CD4-positive, alpha-beta T cell treated with Interleukin-2 at 100 ng/mL for 4 hours (primary cell): ENCODE results near the gene FGFRL1.
"Not testable (repeated sequence)": the region's sequence is repeated elsewhere in the genome, so short reads cannot be mapped to it uniquely, and the experiment has no call there.

ENCODE experiments used
- DNase-seq: peaks from one replicate; pipeline ENCODE4 v3.0.0-alpha.2; 2020; ENCODE audit warnings: low spot score

Gene FGFRL1

GRCh38 chr4:973431-974397 is 37.7 kb upstream of the FGFRL1 start, which contains the start of gene DGKQ:
TSS of gene DGKQ (minus strand) at chr4:973569. CDS start at chr4:973482, 87 bp downstream.
- peak; percentile 90 for DNase-seq

GRCh38 chr4:974668-975067 is 36.8 kb upstream of the FGFRL1 start:
- no peak for DNase-seq

- not testable (repeated sequence) for DNase-seq
Observed at GRCh38 chr4:976016-976415, 35.4 kb upstream of the FGFRL1 start.

GRCh38 chr4:978957-979701 is 32.3 kb upstream of the FGFRL1 start:
- DNase-seq: no peak

GRCh38 chr4:982291-982690 is 29.1 kb upstream of the FGFRL1 start:
- no peak for DNase-seq

GRCh38 chr4:982814-983213 is 28.6 kb upstream of the FGFRL1 start:
- no peak for DNase-seq

GRCh38 chr4:984336-985054 is 26.9 kb upstream of the FGFRL1 start:
- DNase-seq: no peak

GRCh38 chr4:985123-985830 is 26.1 kb upstream of the FGFRL1 start:
- peak; percentile 67 for DNase-seq

GRCh38 chr4:986428-986878 is 25.0 kb upstream of the FGFRL1 start:
- no peak for DNase-seq

- peak; percentile 86 for DNase-seq
Observed at GRCh38 chr4:986879-987623, 24.4 kb upstream of the FGFRL1 start, which contains the start of gene IDUA. TSS of gene IDUA (plus strand) at chr4:987044. CDS start at chr4:987085, 41 bp downstream.

GRCh38 chr4:987624-988513 is 23.6 kb upstream of the FGFRL1 start:
- DNase-seq: no peak

- DNase-seq: no peak
Observed at GRCh38 chr4:988726-989721, 22.4 kb upstream of the FGFRL1 start.

GRCh38 chr4:989722-990471 is 21.5 kb upstream of the FGFRL1 start:
- no peak for DNase-seq

GRCh38 chr4:990746-991367 is 20.6 kb upstream of the FGFRL1 start:
- no peak for DNase-seq

GRCh38 chr4:991451-992296 is 19.8 kb upstream of the FGFRL1 start:
- no peak for DNase-seq
